H1 (cell line): ENCODE measurements around the gene SHMT1. TPM values are rescaled to one million over a fixed set of nuclear protein-coding genes. Genes with fewer than 3 reads are reported as not detected.

ENCODE experiments used
- CBX5 ChIP-seq: fragments of 300-800, 300-1000 bp; sonication (generic); IDR thresholded peaks from 2 replicates; pipeline ENCODE4 v1.7.1; 2016; ENCODE audit warnings: antibody characterized with exemption, low read length, low read depth
- CTBP2 ChIP-seq: IDR thresholded peaks from 2 replicates; pipeline ENCODE4 v1.7.0; 2011; ENCODE audit warnings: borderline replicate concordance, mild to moderate bottlenecking, moderate library complexity, mixed read lengths, low read length; ENCODE audit not compliant: insufficient read depth, insufficient read length
- EP300 ChIP-seq, 2 experiments: IDR thresholded peaks; 1 replicate in 1 of 2; 2 replicates in 1 of 2; pipeline ENCODE4 v1.6.1; 2011 to 2012; ENCODE audit warnings: low read depth in 2 of 2, low read length in 2 of 2, mild to moderate bottlenecking in 2 of 2, borderline replicate concordance in 1 of 2, inconsistent platforms in 1 of 2, moderate library complexity in 1 of 2
- JUN ChIP-seq: IDR thresholded peaks from 2 replicates; pipeline ENCODE4 v1.6.1; 2011; ENCODE audit warnings: low read depth, mild to moderate bottlenecking, improper control_type of control experiment, low read length
- NRF1 ChIP-seq: IDR thresholded peaks from 2 replicates; pipeline ENCODE4 v1.6.1; 2011; ENCODE audit warnings: mild to moderate bottlenecking, low read depth, low read length, improper control_type of control experiment
- PHF8 ChIP-seq: fragments of 200-600 bp; sonication (generic); conservative IDR thresholded peaks from 2 replicates; pipeline ENCODE4 v1.7.1; 2012; ENCODE audit warnings: low read depth, mild to moderate bottlenecking, inconsistent platforms, low read length, moderate library complexity
- RAD21 ChIP-seq, 2 experiments: IDR thresholded peaks in 1 of 2; conservative IDR thresholded peaks in 1 of 2; 2 replicates each; pipeline ENCODE4 v1.6.1; 2011; ENCODE audit warnings: low read depth in 2 of 2, low read length in 2 of 2, improper control_type of control experiment in 1 of 2, inconsistent platforms in 1 of 2, mild to moderate bottlenecking in 1 of 2, moderate library complexity in 1 of 2
- RBBP5 ChIP-seq: IDR thresholded peaks from 2 replicates; pipeline ENCODE4 v1.7.1; 2012; ENCODE audit warnings: low read depth, mild to moderate bottlenecking, inconsistent platforms, low read length, moderate library complexity, borderline replicate concordance
- RNF2 ChIP-seq: fragments of 200-900, 300-1000 bp; sonication (generic); IDR thresholded peaks from 2 replicates; pipeline ENCODE4 v1.7.1; 2016; ENCODE audit warnings: borderline replicate concordance, low read depth, mild to moderate bottlenecking, antibody characterized with exemption, low read length; ENCODE audit not compliant: poor library complexity, severe bottlenecking; ENCODE audit errors: missing control alignments
- RXRA ChIP-seq: IDR thresholded peaks from 2 replicates; pipeline ENCODE4 v1.6.1; 2011; ENCODE audit warnings: low read depth, mild to moderate bottlenecking, low read length, moderate library complexity; ENCODE audit not compliant: insufficient read depth
- SP1 ChIP-seq: IDR thresholded peaks from 2 replicates; pipeline ENCODE4 v1.6.1; 2011; ENCODE audit warnings: low read depth, low read length
- TBP ChIP-seq: IDR thresholded peaks from 2 replicates; pipeline ENCODE4 v1.6.1; 2011; ENCODE audit warnings: low read depth, low read length, improper control_type of control experiment
- TCF12 ChIP-seq: IDR thresholded peaks from 2 replicates; pipeline ENCODE4 v1.6.1; 2011; ENCODE audit warnings: low read depth, mild to moderate bottlenecking, low read length
- USF2 ChIP-seq: IDR thresholded peaks from 2 replicates; pipeline ENCODE4 v1.6.1; 2011; ENCODE audit warnings: low read length, improper control_type of control experiment
- ZNF274 ChIP-seq: IDR thresholded peaks from 2 replicates; pipeline ENCODE4 v1.7.0; 2012; ENCODE audit warnings: low read length, borderline replicate concordance; ENCODE audit errors: extremely low read depth
- polyA plus RNA-seq, 7 experiments: library from polyadenylated mRNA; depleted of rRNA in 3 of 7; stranded (reverse) in 5 of 7; unstranded in 2 of 7; fragments of >200 nt in 5 of 7; fragments of 200-250 nt in 2 of 7; gene quantifications; 1 replicate in 5 of 7; 2 replicates in 1 of 7; 4 replicates in 1 of 7; pipeline versions ENCODE4 v1.2.1 to v1.2.3, GENCODE V29; 2011 to 2013; ENCODE audit warnings: missing spikeins in 2 of 7, mixed read lengths in 2 of 7
- total RNA-seq: library from RNA; stranded (reverse); fragmentation: NEBNext Ultra II Directional; extraction: Animal tissue kit (Norgen Biotek cat#: 25700); gene quantifications from 2 replicates; pipeline ENCODE4 v1.2.1, GENCODE V29; 2021
- TF ChIP-seq, protein P1 (sequence below): IDR thresholded peaks from 2 replicates; pipeline ENCODE4 v1.6.1; 2012; ENCODE audit warnings: inconsistent platforms
- TF ChIP-seq, protein P2 (sequence below): IDR thresholded peaks from 2 replicates; pipeline ENCODE4 v1.6.1; 2011; ENCODE audit warnings: low read depth, mild to moderate bottlenecking, low read length; ENCODE audit not compliant: insufficient read depth
- TF ChIP-seq, protein P3 (sequence below): IDR thresholded peaks from 2 replicates; pipeline ENCODE4 v1.6.1; 2012; ENCODE audit warnings: inconsistent platforms

Gene SHMT1
- total and polyA plus RNA-seq, 2 of the 8 experiments (the other 6 are each of a cell fraction or from before 2014, with no cell fraction given), result 30.7 to 39.3 TPM

- TF ChIP-seq USF2, result peak; percentile 89
- TF ChIP-seq NRF1, result peak; percentile 52
- TF ChIP-seq, protein P1, sequence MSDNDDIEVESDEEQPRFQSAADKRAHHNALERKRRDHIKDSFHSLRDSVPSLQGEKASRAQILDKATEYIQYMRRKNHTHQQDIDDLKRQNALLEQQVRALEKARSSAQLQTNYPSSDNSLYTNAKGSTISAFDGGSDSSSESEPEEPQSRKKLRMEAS, result peak; percentile 93
- no peak for TF ChIP-seq TCF12
- peak; percentile 68 for TF ChIP-seq SP1
- no peak for TF ChIP-seq CBX5
- TF ChIP-seq RAD21 (IDR thresholded peaks at IDR 0.05 in 1 of 2, conservative IDR thresholded peaks at IDR 0.05 in 1 of 2; ENCODE audit: low read depth in 2 of 2, low read length in 2 of 2), result peak; percentile 0 to 6; a peak in 1 of 4 replicates
- no peak for TF ChIP-seq JUN
- no peak for TF ChIP-seq ZNF274
- TF ChIP-seq, protein P2, sequence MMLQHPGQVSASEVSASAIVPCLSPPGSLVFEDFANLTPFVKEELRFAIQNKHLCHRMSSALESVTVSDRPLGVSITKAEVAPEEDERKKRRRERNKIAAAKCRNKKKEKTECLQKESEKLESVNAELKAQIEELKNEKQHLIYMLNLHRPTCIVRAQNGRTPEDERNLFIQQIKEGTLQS, result peak; percentile 68
- TF ChIP-seq RXRA, result no peak
- no peak for TF ChIP-seq RNF2
- peak; percentile 69; the same call in 1 of the 2 replicates for TF ChIP-seq PHF8
- TF ChIP-seq RBBP5, result no peak; the same call in 1 of the 2 replicates
- TF ChIP-seq, protein P3, sequence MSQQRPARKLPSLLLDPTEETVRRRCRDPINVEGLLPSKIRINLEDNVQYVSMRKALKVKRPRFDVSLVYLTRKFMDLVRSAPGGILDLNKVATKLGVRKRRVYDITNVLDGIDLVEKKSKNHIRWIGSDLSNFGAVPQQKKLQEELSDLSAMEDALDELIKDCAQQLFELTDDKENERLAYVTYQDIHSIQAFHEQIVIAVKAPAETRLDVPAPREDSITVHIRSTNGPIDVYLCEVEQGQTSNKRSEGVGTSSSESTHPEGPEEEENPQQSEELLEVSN, result peak; percentile 82
- TF ChIP-seq TBP, result peak; percentile 57
- TF ChIP-seq CTBP2, result no peak
- TF ChIP-seq EP300 (IDR thresholded peaks at IDR 0.05; ENCODE audit: borderline replicate concordance in 1 of 2, low read depth in 2 of 2, low read length in 2 of 2), result no peak
Observed at GRCh38 chr17:18363101-18364049, at the start of gene SHMT1 (continued).
